KMS-11 (cell line): ENCODE measurements around the gene RSF1.

Source experiments
- H2AFZ ChIP-seq: fragments of 200-600 bp; sonication (generic); 2 replicates; pipeline ENCODE4 v1.6.1; 2016; ENCODE audit warnings: antibody characterized with exemption, mixed run types, low read depth
- H3K27ac ChIP-seq: fragments of 200-600 bp; sonication (generic); 2 replicates; pipeline ENCODE4 v1.6.1; 2016; ENCODE audit warnings: mild to moderate bottlenecking, mixed run types
- H3K27me3 ChIP-seq: fragments of 200-600 bp; sonication (generic); 2 replicates; pipeline ENCODE4 v1.6.1; 2017; ENCODE audit warnings: mild to moderate bottlenecking, low read depth, mixed run types, moderate library complexity; ENCODE audit not compliant: insufficient read depth
- H3K36me3 ChIP-seq: fragments of 200-600 bp; sonication (generic); 2 replicates; pipeline ENCODE4 v1.6.1; 2017; ENCODE audit warnings: mild to moderate bottlenecking, mixed run types; ENCODE audit not compliant: insufficient read depth
- H3K4me1 ChIP-seq: fragments of 200-600 bp; sonication (generic); 2 replicates; pipeline ENCODE4 v1.6.1; 2016; ENCODE audit warnings: mild to moderate bottlenecking, low read depth, mixed run types; ENCODE audit not compliant: poor library complexity, severe bottlenecking
- H3K4me2 ChIP-seq: fragments of 200-600 bp; sonication (generic); 2 replicates; pipeline ENCODE4 v1.7.0; 2016; ENCODE audit warnings: mild to moderate bottlenecking, mixed run types
- H3K4me3 ChIP-seq: fragments of 200-600 bp; sonication (generic); IDR thresholded peaks from 2 replicates; pipeline ENCODE4 v1.6.1; 2017; ENCODE audit warnings: low read depth, low read length, mixed read lengths; ENCODE audit not compliant: insufficient read depth
- H3K79me2 ChIP-seq: fragments of 200-600 bp; sonication (generic); 2 replicates; pipeline ENCODE4 v1.6.1; 2016; ENCODE audit warnings: low read depth, mixed run types; ENCODE audit not compliant: insufficient read depth
- H3K9ac ChIP-seq: fragments of 200-600 bp; sonication (generic); 2 replicates; pipeline ENCODE4 v1.6.1; 2016; ENCODE audit warnings: mild to moderate bottlenecking, mixed run types
- H4K20me1 ChIP-seq: fragments of 200-600 bp; sonication (generic); 2 replicates; pipeline ENCODE4 v1.6.1; 2016; ENCODE audit warnings: mild to moderate bottlenecking, mixed run types; ENCODE audit not compliant: insufficient read depth
- CTCF ChIP-seq: fragments of 200-600 bp; sonication (generic); conservative IDR thresholded peaks from 2 replicates; pipeline ENCODE4 v1.6.1; 2017; ENCODE audit warnings: low read depth, mild to moderate bottlenecking, antibody characterized with exemption, low read length, moderate library complexity, mixed read lengths

Gene RSF1

GRCh38 chr11:77669848-77670511 is 150.5 kb downstream of the RSF1 start:
- no peaks in the 10 kb centered on the region; the same call in 1 of the 2 replicates for H4K20me1 ChIP-seq
- no peak overlapping the region for H3K4me2 ChIP-seq
- H3K9ac ChIP-seq: no peak overlapping the region
- H3K27ac ChIP-seq: no peak overlapping the region
- no peaks in the 10 kb centered on the region for H3K4me1 ChIP-seq
- TF ChIP-seq CTCF: no peak
- H3K4me3 ChIP-seq: no peak overlapping the region
- 0 out of 2 replicates have a peak, but pooled peaks cover 3% of the 10 kb centered on the region for H3K36me3 ChIP-seq
- no peaks in the 10 kb centered on the region for H3K27me3 ChIP-seq
- H3K79me2 ChIP-seq: no peaks in the 10 kb centered on the region
- H2AFZ ChIP-seq: no peak overlapping the region

GRCh38 chr11:77668760-77669159 is 151.8 kb downstream of the RSF1 start:
- TF ChIP-seq CTCF: no peak
- no peaks in the 10 kb centered on the region for H3K4me1 ChIP-seq
- no peaks in the 10 kb centered on the region for H3K27me3 ChIP-seq
- H3K79me2 ChIP-seq: no peaks in the 10 kb centered on the region
- 0 out of 2 replicates have a peak, but pooled peaks cover 3% of the 10 kb centered on the region for H3K36me3 ChIP-seq
- no peaks in the 10 kb centered on the region; the same call in 1 of the 2 replicates for H4K20me1 ChIP-seq
- H3K27ac ChIP-seq: no peak overlapping the region
- no peak overlapping the region for H3K9ac ChIP-seq
- no peak overlapping the region for H2AFZ ChIP-seq
- no peak overlapping the region for H3K4me2 ChIP-seq
- no peak overlapping the region for H3K4me3 ChIP-seq

- Histone ChIP-seq H3K4me1 (no peaks in the 10 kb centered on the region), H3K9ac (no peak overlapping the region), H4K20me1 (no peaks in the 10 kb centered on the region; the same call in 1 of the 2 replicates), H3K36me3 (no peaks in the 10 kb centered on the region), H2AFZ (no peak overlapping the region), H3K79me2 (no peaks in the 10 kb centered on the region), H3K4me3 (no peak overlapping the region), H3K4me2 (no peak overlapping the region), H3K27me3 (no peaks in the 10 kb centered on the region), H3K27ac (no peak overlapping the region)
- TF ChIP-seq CTCF: no peak
Measured at GRCh38 chr11:77665240-77665965, 155.1 kb downstream of the RSF1 start.

DNA sequence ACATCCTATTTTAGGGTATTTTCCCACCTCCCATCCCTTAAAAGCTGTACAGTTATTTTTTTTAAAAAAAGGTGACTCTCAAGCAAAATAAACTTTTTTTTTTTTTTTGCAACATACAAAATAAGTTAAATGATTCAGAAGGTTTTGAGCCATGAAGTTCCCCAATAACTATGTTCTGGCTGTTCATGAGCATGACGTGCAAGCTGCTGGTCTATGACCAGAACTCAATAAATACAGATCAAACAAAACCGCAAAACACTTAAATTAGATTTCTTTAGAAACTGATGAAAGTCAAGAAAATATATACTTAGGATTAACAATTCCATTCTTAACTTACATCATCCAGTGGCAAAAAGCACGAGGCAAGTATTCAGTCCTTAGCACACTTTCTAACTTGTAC is 158.9 kb downstream of the RSF1 start:
- Histone ChIP-seq H3K79me2 (no peaks in the 10 kb centered on the region), H3K4me1 (no peaks in the 10 kb centered on the region), H3K4me3 (no peak overlapping the region), H3K27ac (no peak overlapping the region), H2AFZ (no peak overlapping the region), H3K27me3 (no peaks in the 10 kb centered on the region), H3K36me3 (no peaks in the 10 kb centered on the region), H3K9ac (no peak overlapping the region), H3K4me2 (no peak overlapping the region), H4K20me1 (no peaks in the 10 kb centered on the region; the same call in 1 of the 2 replicates)
- TF ChIP-seq CTCF: no peak
